Measurements from ENCODE around the gene TNPO1.
"Not testable (repeated sequence)": the region's sequence is repeated elsewhere in the genome, so short reads cannot be mapped to it uniquely, and the experiment has no call there.

The TNPO1 gene

GRCh38 chr5:72816284-72817075 lies at the start of gene TNPO1:
Gene TNPO1, plus strand, starts transcription at chr5:72816661. Its CDS starts 77 bp downstream, at chr5:72816738.
- peak; percentile 87 for DNase-seq

- no peak for DNase-seq
Measured at GRCh38 chr5:72767289-72768010, 49.0 kb upstream of the TNPO1 start.

DNA sequence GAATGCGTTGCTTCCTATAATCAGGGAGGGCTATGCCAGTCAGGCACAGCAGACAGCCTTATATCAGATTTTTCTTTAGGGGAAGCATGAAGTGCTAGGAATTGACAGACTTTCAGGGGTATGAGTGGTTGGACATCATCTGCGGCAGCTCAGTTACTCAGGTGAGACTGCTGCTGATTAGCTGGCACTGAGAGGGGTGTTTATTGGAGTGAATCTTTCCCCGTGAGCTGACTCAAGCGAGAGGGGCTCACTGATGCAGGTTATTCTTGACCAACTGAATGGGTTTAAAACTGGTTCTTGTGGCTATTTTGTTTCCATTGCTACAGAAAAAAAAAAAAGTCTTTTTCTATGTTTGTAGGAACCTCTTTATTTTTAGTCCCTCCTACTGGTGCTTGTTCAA lies 46.2 kb upstream of the TNPO1 start:
- no peak for DNase-seq

DNA sequence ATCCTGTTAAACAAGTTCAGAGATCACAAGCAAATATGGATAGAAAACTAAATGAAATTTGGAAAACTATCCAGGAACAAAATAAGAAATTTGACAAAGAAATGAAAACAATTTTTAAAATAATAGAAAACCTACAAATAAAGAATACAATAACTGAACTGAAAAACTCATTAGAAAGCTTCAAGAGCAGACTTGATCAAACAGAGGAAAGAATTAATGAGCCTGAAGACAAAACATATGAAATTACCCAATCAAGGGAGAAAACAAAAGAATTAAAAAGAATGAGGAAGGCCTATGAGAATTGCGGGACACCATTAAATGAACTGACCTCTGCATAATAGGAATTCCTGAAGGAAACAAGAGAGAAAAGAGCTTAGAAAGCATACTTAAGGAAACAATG lies 39.8 kb upstream of the TNPO1 start:
- DNase-seq: no peak

DNA sequence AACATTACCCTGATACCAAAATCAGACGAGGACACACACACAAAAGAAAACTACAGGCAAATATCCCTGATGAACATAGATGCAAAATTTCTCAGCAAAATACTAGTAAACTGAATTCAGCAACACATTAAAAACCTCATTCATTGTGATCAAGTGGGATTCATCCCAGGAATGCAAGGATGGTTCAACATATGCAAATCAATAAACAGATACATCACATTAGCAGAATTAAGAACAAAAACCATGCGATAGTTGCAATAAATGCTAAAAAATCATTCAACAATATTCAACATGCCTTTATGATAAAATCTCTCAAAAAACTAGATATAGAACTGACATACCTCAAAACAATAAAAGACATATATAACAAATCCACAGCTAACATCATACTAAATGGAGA lies 36.9 kb upstream of the TNPO1 start:
- no peak for DNase-seq

DNA sequence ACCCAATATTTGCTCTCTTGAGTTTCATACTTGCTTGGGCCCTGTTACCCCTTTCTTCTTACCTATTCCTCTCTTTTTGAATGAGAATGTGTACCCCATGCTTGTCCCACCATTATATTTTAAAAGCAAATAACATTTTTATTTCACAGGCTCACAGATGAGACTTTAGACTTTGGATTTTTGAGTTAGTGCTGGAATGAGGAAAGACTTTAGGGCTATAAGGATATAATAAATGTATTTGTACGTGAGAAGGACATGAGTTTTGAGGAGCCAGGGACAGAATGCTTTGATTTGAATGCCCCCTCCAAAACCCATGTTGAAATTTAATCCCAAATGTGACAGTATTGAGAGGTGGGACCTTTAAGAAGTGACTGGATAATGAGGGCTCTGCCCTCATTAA lies 33.1 kb upstream of the TNPO1 start:
- DNase-seq: no peak

DNA sequence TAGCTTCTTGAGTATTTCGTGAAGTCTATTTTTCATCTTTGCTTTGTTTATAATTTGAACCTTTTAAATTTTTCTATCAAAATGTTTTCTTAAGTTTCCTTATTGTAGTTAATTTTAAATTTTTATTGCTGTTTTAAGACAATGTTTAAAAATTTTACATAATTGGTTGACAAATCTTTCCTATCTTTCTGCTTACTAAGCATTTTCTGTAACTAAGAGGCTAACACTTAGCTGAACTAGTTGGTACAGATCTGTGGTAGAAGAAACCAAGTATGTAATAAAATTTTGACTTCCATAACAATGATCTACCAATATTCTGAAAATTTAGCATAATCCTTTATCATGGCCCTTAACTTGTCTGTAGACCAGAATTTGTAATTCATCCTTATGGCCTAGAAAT lies 32.3 kb upstream of the TNPO1 start:
- no peak for DNase-seq

DNA sequence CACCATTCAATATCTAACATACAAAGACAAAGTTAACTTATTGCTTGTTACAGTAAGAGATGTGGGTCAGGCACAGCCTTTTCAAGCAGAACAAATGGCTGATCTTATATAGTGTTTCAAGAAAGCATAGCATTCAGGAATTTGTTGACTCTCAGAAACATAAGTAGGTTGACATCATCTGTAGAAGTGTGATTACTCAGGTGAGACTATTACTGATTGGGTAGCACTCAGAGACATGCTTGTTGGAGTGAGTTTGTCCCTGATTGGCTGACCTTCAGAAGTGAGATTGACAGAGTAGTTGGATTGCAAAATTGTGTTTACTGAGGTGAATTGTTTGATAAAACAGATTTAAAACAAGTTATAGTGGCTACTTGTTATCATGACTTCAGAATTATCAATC lies 30.7 kb upstream of the TNPO1 start:
- DNase-seq: no peak

GRCh38 chr5:72786676-72787075 lies 29.8 kb upstream of the TNPO1 start:
- DNase-seq: no peak

GRCh38 chr5:72788866-72789505 lies 27.5 kb upstream of the TNPO1 start:
- no peak for DNase-seq

DNA sequence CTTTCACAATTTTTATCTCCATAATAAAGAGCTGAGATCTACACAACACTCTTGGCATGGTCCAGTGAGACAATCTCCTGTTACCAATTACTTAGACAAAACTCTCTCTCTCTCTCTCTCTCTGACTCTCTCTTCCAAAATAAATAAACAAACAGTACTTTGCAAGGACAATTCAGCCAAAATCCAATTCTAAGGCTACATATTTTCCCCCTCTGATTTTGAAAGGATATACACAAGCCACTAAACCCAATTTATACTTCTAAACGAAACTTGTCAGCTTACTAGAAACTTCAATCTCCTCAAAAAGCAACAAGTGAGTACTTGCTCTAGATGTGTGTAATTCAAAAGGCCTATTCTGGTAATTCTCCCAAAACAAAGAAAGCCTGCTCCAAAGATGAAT lies 26.3 kb upstream of the TNPO1 start:
- no peak for DNase-seq

DNA sequence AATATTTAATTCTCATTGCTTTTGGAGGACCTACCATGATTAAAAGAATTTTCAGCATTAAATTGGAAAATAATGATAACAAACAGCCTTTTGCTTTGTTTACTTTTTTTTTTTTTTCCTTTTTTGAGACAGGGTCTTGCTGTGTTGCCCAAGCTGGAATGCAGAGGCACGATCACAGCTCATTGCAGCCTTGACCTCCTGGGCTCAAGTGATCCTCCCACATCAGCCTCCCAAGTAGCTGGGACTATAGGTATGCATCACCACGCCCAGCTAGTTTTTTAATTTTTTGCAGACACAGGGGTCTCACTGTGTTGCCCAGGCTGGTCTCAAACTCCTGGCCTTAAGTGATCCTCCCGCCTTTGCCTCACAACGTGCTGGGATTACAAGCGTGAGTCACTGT lies 23.8 kb upstream of the TNPO1 start:
- DNase-seq: not testable (repeated sequence)

DNA sequence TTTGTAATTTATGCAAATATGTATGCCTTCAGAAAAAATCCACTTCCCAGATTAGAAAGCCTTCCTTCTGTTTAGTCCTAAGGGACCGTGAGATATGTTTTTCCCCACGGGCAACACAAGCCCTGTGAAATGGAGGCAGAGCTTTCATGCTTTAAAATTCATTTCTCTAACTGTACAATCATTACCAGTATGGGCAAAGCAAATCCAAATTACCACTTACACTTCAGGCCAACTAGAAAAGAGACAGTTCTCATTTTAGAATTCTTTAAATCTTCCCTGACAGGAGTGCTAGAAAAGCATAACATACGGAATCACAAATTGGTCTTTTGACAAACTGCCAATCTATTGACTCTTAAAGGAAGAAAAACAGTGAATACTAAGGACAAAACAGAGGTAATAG lies 20.5 kb upstream of the TNPO1 start:
- DNase-seq: no peak

DNA sequence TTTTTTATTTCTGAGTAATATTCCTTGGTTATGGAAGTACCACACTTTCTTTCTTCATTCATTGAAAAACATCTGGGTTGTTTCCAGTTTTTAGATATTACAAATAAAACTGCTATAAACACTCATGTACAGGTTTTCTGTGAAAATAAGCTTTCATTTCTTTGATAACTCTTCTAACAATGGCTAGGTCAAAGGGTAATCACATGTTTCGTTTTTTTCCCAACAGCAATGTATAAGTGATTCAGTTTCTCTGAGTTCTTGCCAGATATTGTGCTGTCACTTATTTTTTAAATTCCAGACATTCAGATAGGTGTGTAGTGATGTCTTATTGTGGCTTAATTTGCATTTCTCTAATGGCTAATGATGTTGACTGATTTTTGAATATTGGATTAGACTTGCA lies 16.7 kb upstream of the TNPO1 start:
- no peak for DNase-seq

DNA sequence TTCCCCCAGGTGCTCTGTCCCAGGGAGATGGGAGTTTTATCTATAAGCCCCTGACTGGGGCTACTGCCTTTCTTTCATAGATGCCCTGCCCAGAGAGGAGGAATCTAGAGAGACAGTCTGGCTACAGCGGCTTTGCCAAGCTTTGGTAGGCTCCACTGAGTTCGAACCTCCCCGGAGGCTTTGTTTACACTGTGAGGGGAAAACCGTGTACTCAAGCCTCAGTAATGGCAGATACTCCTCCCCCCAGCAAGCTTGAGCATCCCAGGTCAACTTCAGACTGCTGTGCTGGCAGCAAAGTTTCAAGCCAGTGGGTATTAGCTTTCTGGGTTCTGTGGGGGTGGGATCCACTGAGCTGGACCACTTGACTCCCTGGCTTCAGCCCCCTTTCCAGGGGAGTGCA lies 7.8 kb upstream of the TNPO1 start:
- not testable (repeated sequence) for DNase-seq

GRCh38 chr5:72811849-72812248 lies 4.6 kb upstream of the TNPO1 start:
- DNase-seq: no peak

GRCh38 chr5:72812488-72812887 lies 4.0 kb upstream of the TNPO1 start:
- no peak for DNase-seq

- no peak for DNase-seq
Measured at GRCh38 chr5:72814104-72814503, 2.4 kb upstream of the TNPO1 start.

- DNase-seq: no peak
Measured at GRCh38 chr5:72814864-72815263, 1.6 kb upstream of the TNPO1 start.

DNA sequence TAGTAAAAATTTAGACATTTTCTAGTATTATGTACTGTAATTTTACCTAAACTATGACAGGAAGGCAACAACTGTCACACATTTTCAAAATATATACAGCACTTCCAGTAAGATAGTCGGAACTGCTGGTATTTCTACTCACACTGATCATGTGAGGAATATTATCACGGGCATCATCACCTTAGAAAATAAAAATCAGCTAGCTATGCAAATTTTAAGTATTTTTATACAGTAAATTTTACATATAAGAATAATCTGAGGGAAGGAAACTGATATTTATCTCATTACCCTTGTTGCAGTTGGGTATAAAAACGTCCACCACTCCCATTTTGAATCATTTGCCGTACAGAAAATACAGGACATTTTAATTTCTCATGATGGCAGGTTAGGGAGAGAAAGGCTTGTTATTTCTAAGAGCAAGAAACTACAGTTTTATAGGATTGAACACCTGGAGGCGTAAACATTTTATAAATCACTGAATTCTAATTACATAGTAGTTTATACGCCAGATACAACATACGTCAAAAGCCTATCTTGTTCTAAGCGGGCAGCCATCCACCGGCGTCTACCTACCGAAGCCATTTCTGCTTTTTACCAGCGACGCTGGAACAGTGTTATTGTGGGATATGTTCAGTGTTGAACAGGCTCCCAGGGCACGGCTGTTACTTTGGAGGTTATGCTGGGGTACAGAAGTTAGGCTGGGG lies 729 bp upstream of the TNPO1 start:
- no peak for DNase-seq

GRCh38 chr5:72817076-72817481 lies 618 bp downstream of the TNPO1 start:
- peak; percentile 22 for DNase-seq

GRCh38 chr5:72817671-72818266 lies 1.3 kb downstream of the TNPO1 start:
- no peak for DNase-seq
